Neutrophil (primary cell): Measurements from ENCODE around the gene DOHH.

Experiments used
- H3K27ac ChIP-seq: fragments of 200-600 bp; sonication (generic); 2 replicates; pipeline ENCODE4 v1.5.1; 2016; ENCODE audit warnings: mild to moderate bottlenecking, moderate library complexity
- H3K27me3 ChIP-seq: fragments of 200-600 bp; sonication (generic); 2 replicates; pipeline ENCODE4 v1.6.0; 2016; ENCODE audit warnings: mild to moderate bottlenecking
- H3K36me3 ChIP-seq: fragments of 200-600 bp; sonication (generic); 2 replicates; pipeline ENCODE4 v1.5.1; 2017
- H3K4me1 ChIP-seq, 2 experiments: fragments of 200-600 bp in 1 of 2; sonication (generic) in 1 of 2; 1 replicate in 1 of 2; 2 replicates in 1 of 2; pipeline versions ENCODE4 v1.5.1 to v1.6.1; 2013 to 2016; ENCODE audit warnings: low read depth in 1 of 2, low read length in 1 of 2, mild to moderate bottlenecking in 1 of 2, moderate library complexity in 1 of 2; ENCODE audit not compliant: control insufficient read depth in 1 of 2, insufficient read depth in 1 of 2
- H3K4me3 ChIP-seq, 2 experiments: fragments of 200-600 bp in 1 of 2; sonication (generic) in 1 of 2; 1 replicate in 1 of 2; 2 replicates in 1 of 2; pipeline ENCODE4 v1.5.1; 2013 to 2016; ENCODE audit warnings: low read depth in 1 of 2, low read length in 1 of 2, mild to moderate bottlenecking in 1 of 2, moderate library complexity in 1 of 2
- H3K9me3 ChIP-seq: fragments of 200-600 bp; sonication (generic); 2 replicates; pipeline ENCODE4 v1.5.1; 2016
- CTCF ChIP-seq: fragments of 200-600 bp; sonication (generic); IDR thresholded peaks from 2 replicates; pipeline ENCODE4 v1.5.1; 2016; ENCODE audit warnings: antibody characterized with exemption

The DOHH gene

DNA sequence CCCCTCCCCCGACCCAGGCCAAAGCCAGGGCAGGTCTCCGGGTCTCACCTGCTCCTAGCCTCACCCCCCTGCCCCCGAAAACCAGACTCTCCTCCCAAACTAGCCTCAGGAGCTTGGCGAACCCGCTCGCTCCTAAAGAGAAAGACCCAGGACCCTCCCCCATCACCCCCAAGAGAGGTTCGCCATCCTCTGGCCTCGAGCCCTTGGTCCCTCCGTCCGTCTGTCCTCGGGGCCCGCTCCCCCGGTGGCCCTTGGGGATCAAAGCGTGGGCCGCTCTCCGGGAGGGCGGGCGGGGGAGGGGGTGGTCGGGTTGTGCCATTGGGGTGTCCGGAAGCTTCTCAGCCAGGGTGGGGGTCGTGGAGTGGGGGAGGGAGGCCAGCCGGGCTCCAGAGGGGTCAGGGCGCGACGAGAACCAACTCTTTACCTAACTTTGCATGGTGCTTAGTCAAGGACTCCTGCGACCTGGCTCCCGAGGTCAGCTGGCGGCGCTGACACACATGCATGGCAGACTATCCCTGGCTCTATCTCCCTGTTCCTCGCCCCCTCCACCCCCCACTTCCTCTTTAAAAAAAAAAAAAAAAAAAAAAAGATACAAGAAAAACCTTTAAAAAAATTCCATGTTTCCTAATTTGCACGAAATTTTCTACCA lies 35.8 kb downstream of the DOHH start:
- TF ChIP-seq CTCF, result no peak
- Histone ChIP-seq H3K27ac (no peak overlapping the region), H3K4me1 (no peaks in the 10 kb centered on the region), H3K27me3 (no peaks in the 10 kb centered on the region), H3K36me3 (peaks cover 44% of the 10 kb centered on the region), H3K4me3 (no peak overlapping the region), H3K9me3 (no peaks in the 10 kb centered on the region)

DNA sequence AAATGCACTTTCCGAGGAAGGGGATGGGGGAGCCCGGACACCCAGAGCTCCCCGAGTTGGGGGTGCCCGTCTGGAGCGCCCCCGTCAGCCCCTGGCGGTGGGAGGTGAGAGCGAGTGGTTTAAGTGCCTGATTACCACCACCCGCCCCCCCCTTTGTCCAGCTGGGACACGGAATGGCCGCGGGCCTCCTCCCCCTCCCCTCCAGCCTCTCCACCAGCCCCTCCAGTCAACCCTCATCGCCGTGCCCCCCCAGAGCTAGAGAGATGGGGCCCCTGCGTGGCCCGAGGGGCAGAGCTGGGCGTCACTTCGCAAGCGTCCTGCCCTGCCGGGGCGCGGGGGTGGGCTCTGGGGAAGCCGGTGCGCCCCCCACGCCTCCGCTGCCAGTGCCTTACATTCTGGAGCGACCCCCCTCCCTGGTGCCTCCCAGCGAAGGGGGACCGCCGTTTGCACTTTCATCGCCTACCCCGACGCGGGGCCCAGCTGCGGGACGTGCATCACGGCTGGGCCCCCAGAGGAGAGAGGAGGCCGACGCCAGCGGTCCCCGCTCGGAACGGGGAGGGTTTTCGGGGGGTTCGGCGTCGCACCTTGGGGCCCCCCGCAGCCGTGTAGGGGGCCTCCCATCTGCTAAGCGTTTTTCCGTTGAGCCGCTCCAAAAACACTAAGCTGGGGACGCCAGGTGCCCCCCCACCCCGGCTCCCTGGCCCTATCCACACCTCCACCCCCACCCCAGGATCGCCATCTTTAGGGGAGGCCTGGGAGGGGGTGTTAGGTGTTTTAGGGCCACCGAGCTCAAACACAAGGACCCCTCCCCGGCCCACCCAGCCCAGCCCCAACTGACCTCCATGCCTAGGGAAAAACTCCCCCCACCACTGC lies 36.5 kb downstream of the DOHH start:
- Histone ChIP-seq H3K9me3 (no peaks in the 10 kb centered on the region), H3K36me3 (peaks cover 52% of the 10 kb centered on the region), H3K4me1 (no peaks in the 10 kb centered on the region), H3K27me3 (no peaks in the 10 kb centered on the region), H3K27ac (no peak overlapping the region), H3K4me3 (no peak overlapping the region)
- TF ChIP-seq CTCF, result no peak

DNA sequence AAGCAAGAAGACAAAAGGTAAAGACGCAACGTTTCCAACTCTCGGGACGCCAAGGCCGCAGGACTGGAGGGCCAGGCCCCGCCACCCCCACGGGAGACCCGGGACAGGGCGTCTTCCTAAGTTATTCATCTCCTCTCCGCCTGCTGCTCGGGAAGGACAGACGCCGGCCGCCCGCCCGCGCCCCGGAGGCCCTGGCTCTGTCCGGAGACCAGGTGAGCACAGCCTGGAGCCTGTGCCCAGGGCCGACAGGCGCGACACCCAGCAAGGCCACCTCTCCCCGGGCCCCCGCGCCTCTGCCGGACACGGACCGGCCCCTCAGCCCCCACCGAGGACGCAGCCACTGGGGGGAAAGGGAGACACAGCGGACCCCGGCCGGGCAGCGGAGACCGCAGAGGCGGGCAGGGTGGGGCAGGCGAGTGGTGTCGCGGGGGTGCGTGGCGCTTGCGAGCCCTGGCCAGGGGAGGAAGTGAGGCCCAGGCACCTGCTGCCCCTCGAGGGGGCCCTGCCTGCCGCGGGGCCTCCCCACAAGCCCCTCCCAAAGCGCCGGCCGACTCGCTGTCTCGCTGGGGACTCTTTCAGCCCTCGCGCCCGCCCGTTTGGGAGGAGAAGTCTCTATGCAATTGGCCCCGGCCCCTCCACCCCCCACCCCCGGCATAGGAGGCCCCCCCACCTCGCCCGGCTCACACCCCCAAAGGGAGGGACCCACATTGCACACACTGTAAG lies 37.3 kb downstream of the DOHH start:
- no peaks in the 10 kb centered on the region for H3K9me3 ChIP-seq
- H3K27me3 ChIP-seq, result no peaks in the 10 kb centered on the region
- H3K4me3 ChIP-seq, result no peak overlapping the region
- H3K4me1 ChIP-seq, result no peaks in the 10 kb centered on the region
- peaks cover 60% of the 10 kb centered on the region for H3K36me3 ChIP-seq
- H3K27ac ChIP-seq, result no peak overlapping the region
- no peak for TF ChIP-seq CTCF

DNA sequence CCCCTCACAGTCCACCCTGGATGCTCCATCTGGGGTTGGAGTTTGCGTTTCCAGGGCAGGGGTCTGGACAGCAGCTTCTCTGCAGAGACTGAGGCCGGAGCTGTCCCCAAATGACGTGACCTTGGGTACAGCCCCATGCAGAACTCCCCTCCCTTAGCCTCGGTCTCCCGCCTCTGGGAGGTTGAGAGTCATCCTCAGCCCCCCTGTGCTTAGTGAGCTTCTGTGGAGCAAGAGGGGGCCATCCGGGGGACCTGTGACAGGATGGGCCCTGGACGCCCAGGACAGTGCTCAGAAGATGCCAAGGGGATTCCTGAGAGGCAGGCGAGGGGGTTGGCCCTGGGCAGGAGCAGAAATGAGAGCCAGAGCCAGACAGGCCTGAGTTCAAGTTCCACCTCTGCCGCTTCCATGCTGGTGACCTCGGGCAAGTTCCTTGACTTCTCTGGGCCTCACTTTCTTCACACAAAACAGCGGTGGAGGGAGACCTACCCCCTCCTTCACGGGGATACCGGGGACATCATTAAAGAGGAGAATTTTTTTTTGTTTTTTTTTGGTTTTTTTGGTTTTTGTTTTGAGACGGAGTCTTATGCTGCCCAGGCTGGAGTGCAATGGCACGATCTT lies 40.4 kb downstream of the DOHH start:
- Histone ChIP-seq H3K4me3 (no peak overlapping the region), H3K4me1 (no peaks in the 10 kb centered on the region), H3K27ac (no peak overlapping the region), H3K9me3 (no peaks in the 10 kb centered on the region), H3K27me3 (no peaks in the 10 kb centered on the region), H3K36me3 (peaks cover 85% of the 10 kb centered on the region)
- no peak for TF ChIP-seq CTCF

GRCh38 chr19:3459089-3459881 lies 41.2 kb downstream of the DOHH start:
- Histone ChIP-seq H3K9me3 (no peaks in the 10 kb centered on the region), H3K4me3 (no peak overlapping the region), H3K4me1 (no peaks in the 10 kb centered on the region), H3K36me3 (peaks cover 87% of the 10 kb centered on the region), H3K27me3 (no peaks in the 10 kb centered on the region), H3K27ac (no peak overlapping the region)
- no peak for TF ChIP-seq CTCF
